GM20000 (cell line): ENCODE data around the gene PHACTR1.

Experiments
- DNase-seq: peaks from one replicate; pipeline ENCODE4 v3.0.0; 2012; ENCODE audit warnings: low spot score
- CTCF ChIP-seq: IDR thresholded peaks from 2 replicates; pipeline ENCODE4 v1.5.1; 2012; ENCODE audit warnings: mild to moderate bottlenecking, control low read depth; ENCODE audit errors: extremely low read depth, missing control alignments

PHACTR1 gene

GRCh38 chr6:13142611-13143010 lies 426.0 kb downstream of the PHACTR1 start:
- TF ChIP-seq CTCF, result no peak
- no peak for DNase-seq

GRCh38 chr6:13146442-13146841 lies 429.9 kb downstream of the PHACTR1 start:
- no peak for TF ChIP-seq CTCF
- DNase-seq, result no peak

GRCh38 chr6:13147376-13147775 lies 430.8 kb downstream of the PHACTR1 start:
- no peak for TF ChIP-seq CTCF
- no peak for DNase-seq

GRCh38 chr6:13147782-13148181 lies 431.2 kb downstream of the PHACTR1 start:
- no peak for TF ChIP-seq CTCF
- DNase-seq, result no peak

- TF ChIP-seq CTCF, result no peak
- DNase-seq, result no peak
Measured at GRCh38 chr6:13152764-13153163, 436.2 kb downstream of the PHACTR1 start.

GRCh38 chr6:13156381-13156780 lies 439.8 kb downstream of the PHACTR1 start:
- TF ChIP-seq CTCF, result no peak
- DNase-seq, result no peak

- no peak for TF ChIP-seq CTCF
- no peak for DNase-seq
Measured at GRCh38 chr6:13157293-13157692, 440.7 kb downstream of the PHACTR1 start.
